B cell (primary cell): ENCODE measurements around the gene KPNA6. TPM values are rescaled to one million over a fixed set of nuclear protein-coding genes. Genes with fewer than 3 reads are reported as not detected.
A peak's percentile ranks its signal among the peaks of the same experiment; 100 is the strongest.

Experiments used
- ATAC-seq: fragments of 200-7000 bp; cut with Tn5 transposase; one replicate; pipeline ENCODE4 v1.10.0; 2021; ENCODE audit warnings: low read depth, mild to moderate bottlenecking, moderate number of reproducible peaks, moderate library complexity
- CTCF ChIA-PET: fragments of 350-600 bp; sonication (Branson Sonifier 250); formaldehyde crosslinking; loops from one replicate; lab custom pipeline; 2021; ENCODE audit warnings: antibody characterized with exemption, inconsistent platforms; lab: Charles Lee
- POLR2A ChIA-PET: fragments of 350-600 bp; sonication (Branson Sonifier 250); formaldehyde crosslinking; loops from one replicate; lab custom pipeline; 2021; ENCODE audit warnings: antibody characterized with exemption; lab: Charles Lee
- DNase-seq: peaks from one replicate; pipeline ENCODE4 v3.0.0; 2013
- H2AFZ ChIP-seq: 2 replicates; pipeline ENCODE4 v1.6.1; 2012; ENCODE audit warnings: mild to moderate bottlenecking, low read depth, low read length; ENCODE audit not compliant: insufficient read depth, poor library complexity, severe bottlenecking
- H3K27ac ChIP-seq, 2 donors: 1 replicate in 1 of 2; 2 replicates in 1 of 2; pipeline ENCODE4 v1.5.1; 2012 to 2013; ENCODE audit warnings: low read length in 2 of 2, mild to moderate bottlenecking in 2 of 2, moderate library complexity in 1 of 2
- H3K27me3 ChIP-seq, 4 experiments: fragments of 200-600 bp in 1 of 4; sonication (generic) in 1 of 4; replicated peaks in 1 of 4; 1 replicate in 2 of 4; 2 replicates in 2 of 4; pipeline versions ENCODE4 v1.6.1 to v1.7.0; 2013 to 2016; ENCODE audit warnings: low read length in 3 of 4, mild to moderate bottlenecking in 2 of 4, mixed read lengths in 1 of 4, moderate library complexity in 1 of 4; ENCODE audit not compliant: insufficient read depth in 4 of 4, control insufficient read depth in 3 of 4; ENCODE audit errors: control extremely low read depth in 1 of 4
- H3K36me3 ChIP-seq, 2 experiments: replicated peaks in 1 of 2; 1 replicate in 1 of 2; 2 replicates in 1 of 2; pipeline versions ENCODE4 v1.6.1 to v1.7.1; 2013; ENCODE audit warnings: low read length in 1 of 2; ENCODE audit not compliant: insufficient read depth in 2 of 2, control insufficient read depth in 1 of 2; ENCODE audit errors: control extremely low read depth in 1 of 2, extremely low read depth in 1 of 2
- H3K4me1 ChIP-seq, 2 donors: fragments of 200-600 bp in 1 of 2; sonication (generic) in 1 of 2; 1 replicate in 1 of 2; 2 replicates in 1 of 2; pipeline versions ENCODE4 v1.5.1 to v1.6.1; 2013 to 2017; ENCODE audit warnings: low read length in 2 of 2; ENCODE audit not compliant: control insufficient read depth in 2 of 2, insufficient read depth in 2 of 2
- H3K4me2 ChIP-seq: replicated peaks from 2 replicates; pipeline ENCODE3; 2012; ENCODE audit warnings: mild to moderate bottlenecking, low read depth, low read length; ENCODE audit not compliant: poor library complexity, severe bottlenecking
- H3K4me3 ChIP-seq, 5 experiments: fragments of 200-600 bp in 1 of 5; sonication (generic) in 1 of 5; 1 replicate in 3 of 5; 2 replicates in 2 of 5; pipeline versions ENCODE4 v1.5.1 to v1.7.0; 2011 to 2016; ENCODE audit warnings: low read length in 4 of 5, mild to moderate bottlenecking in 4 of 5, low read depth in 2 of 5, control low read depth in 1 of 5, moderate library complexity in 1 of 5; ENCODE audit not compliant: insufficient read depth in 1 of 5; ENCODE audit errors: control extremely low read depth in 1 of 5, extremely low read depth in 1 of 5
- H3K79me2 ChIP-seq: fragments of 200-600 bp; sonication (generic); one replicate; pipeline ENCODE4 v1.6.0; 2016; ENCODE audit warnings: low read length; ENCODE audit not compliant: control insufficient read depth, insufficient read depth
- H3K9ac ChIP-seq: fragments of 200-600 bp; sonication (generic); 2 replicates; pipeline ENCODE4 v1.6.1; 2017; ENCODE audit warnings: mild to moderate bottlenecking, low read length, moderate library complexity
- H3K9me3 ChIP-seq, 3 donors: one replicate each; pipeline versions ENCODE4 v1.6.1 to v1.7.1; 2013; ENCODE audit warnings: low read length in 2 of 3; ENCODE audit not compliant: control insufficient read depth in 2 of 3, insufficient read depth in 1 of 3; ENCODE audit errors: control extremely low read depth in 1 of 3
- H4K20me1 ChIP-seq: 2 replicates; pipeline ENCODE4 v1.6.0; 2012; ENCODE audit warnings: mild to moderate bottlenecking, low read length; ENCODE audit not compliant: insufficient read depth, control insufficient read depth, poor library complexity, severe bottlenecking
- H3K27ac Mint-ChIP-seq: one replicate; pipeline ENCODE4 v1.8.0; 2021; ENCODE audit warnings: mixed read lengths
- H3K27me3 Mint-ChIP-seq: one replicate; pipeline ENCODE4 v1.8.0; 2021; ENCODE audit warnings: mixed read lengths
- H3K4me1 Mint-ChIP-seq: one replicate; pipeline ENCODE4 v1.8.0; 2021; ENCODE audit warnings: mixed read lengths
- H3K4me3 Mint-ChIP-seq: one replicate; pipeline ENCODE4 v1.8.0; 2021; ENCODE audit warnings: mixed read lengths
- H3K9me3 Mint-ChIP-seq: one replicate; pipeline ENCODE4 v1.8.0; 2022; ENCODE audit warnings: mixed read lengths; ENCODE audit not compliant: insufficient read depth
- CTCF ChIP-seq: fragments of 200-600 bp; IDR thresholded peaks from one replicate; pipeline ENCODE4 v1.8.0; 2022; ENCODE audit warnings: antibody characterized with exemption, mild to moderate bottlenecking
- EZH2 ChIP-seq: IDR thresholded peaks from 2 replicates; pipeline ENCODE4 v1.6.1; 2012; ENCODE audit warnings: borderline replicate concordance, low read depth, mild to moderate bottlenecking, moderate library complexity, low read length; ENCODE audit not compliant: insufficient read depth, poor library complexity, severe bottlenecking
- WGBS: methylation state at CpG from one replicate; pipeline ENCODE4 v1.1.5; 2013; ENCODE audit warnings: missing lambda C conversion rate; ENCODE audit not compliant: insufficient coverage; 5-methylcytosine and 5-hydroxymethylcytosine counted together
- intact Hi-C: fragments of 100-400 bp; cut with micrococcal nuclease; formaldehyde crosslinking; loops from one replicate; pipeline ENCODE4 v1.10.0; 2022
- polyA plus RNA-seq: library from polyadenylated mRNA; depleted of rRNA; stranded (reverse); fragments of >200 nt; gene quantifications from 2 replicates; pipeline ENCODE4 v1.2.3, GENCODE V29; 2012
- total RNA-seq, 2 donors: library from RNA; stranded (reverse); fragments of 120-200 nt in 1 of 2; gene quantifications; 1 replicate in 1 of 2; 2 replicates in 1 of 2; pipeline versions ENCODE4 v1.2.3 to v1.2.4, GENCODE V29; 2013 to 2022

Gene KPNA6
- total and polyA plus RNA-seq, 2 donors (not counting 1 experiment from before 2014, with no cell fraction given), result 14.0 to 49.9 TPM

GRCh38 chr1:32223683-32224082 is 115.8 kb downstream of the KPNA6 start:
- Mint-ChIP-seq H3K27me3 (no peaks in the 10 kb centered on the region), H3K27ac (peak overlapping the region; percentile 61), H3K4me1 (peaks cover 43% of the 10 kb centered on the region), H3K4me3 (peak overlapping the region; percentile 97), H3K9me3 (no peaks in the 10 kb centered on the region)
- peaks cover 28 to 30% of the 10 kb centered on the region in 2 donors for H3K4me1 ChIP-seq
- DNase-seq (no peak), ATAC-seq (no peak)
- WGBS, result 95% methylated on average over 3 of the region's 3 CpGs
- H3K27ac ChIP-seq, result peak overlapping the region in 1 of 2 donors; percentile 38
- ChIA-PET POLR2A (interaction anchor here (1.2 to 2.0 kb wide), 2 partner anchors 17 to 93 kb away, joined by 3 to 9 read pairs; no protein-coding TSS in a partner anchor), CTCF (interaction anchor here (0.7 to 3.6 kb wide), 5 partner anchors 16 to 177 kb away, joined by 3 to 15 read pairs (median 4); partner anchors contain the start of gene CCDC28B)
- peaks cover 7 to 46% of the 10 kb centered on the region in 2 experiments for H3K36me3 ChIP-seq
- H3K9me3 ChIP-seq, result no peaks in the 10 kb centered on the region
- H4K20me1 ChIP-seq, result peaks cover 8% of the 10 kb centered on the region
- H2AFZ ChIP-seq, result no peak overlapping the region
- TF ChIP-seq EZH2 (no peak), CTCF (no peak)
- H3K27me3 ChIP-seq, result no peaks in the 10 kb centered on the region
- H3K4me3 ChIP-seq, result no peak overlapping the region
- H3K9ac ChIP-seq, result no peak overlapping the region
- peaks cover 46% of the 10 kb centered on the region for H3K79me2 ChIP-seq
- intact Hi-C loops, result no loop called here
- peak overlapping the region; percentile 87 for H3K4me2 ChIP-seq

DNA sequence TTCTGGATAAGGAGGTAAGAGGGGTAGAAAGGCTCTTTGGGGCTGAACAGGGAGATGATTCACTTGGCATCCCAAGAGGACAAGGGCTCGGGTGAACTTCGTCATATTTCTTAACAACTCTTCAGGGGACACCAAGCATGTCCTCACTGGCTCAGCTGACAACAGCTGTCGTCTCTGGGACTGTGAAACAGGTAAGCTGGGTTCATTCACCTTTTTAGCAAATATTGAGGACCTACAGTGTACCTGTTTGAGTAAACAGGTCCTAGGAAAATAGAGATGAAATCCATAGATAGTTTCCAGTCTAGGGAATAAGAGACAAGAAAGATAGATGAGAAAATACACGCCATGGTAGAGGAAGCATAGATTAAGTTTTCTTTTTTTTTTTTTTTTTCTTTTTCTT is 116.4 kb downstream of the KPNA6 start:
- Histone ChIP-seq H3K4me1 (peaks cover 28 to 30% of the 10 kb centered on the region in 2 donors), H3K79me2 (peaks cover 46% of the 10 kb centered on the region), H3K4me2 (no peak overlapping the region), H3K9ac (no peak overlapping the region), H4K20me1 (peaks cover 8% of the 10 kb centered on the region), H2AFZ (no peak overlapping the region), H3K9me3 (no peaks in the 10 kb centered on the region), H3K27me3 (no peaks in the 10 kb centered on the region), H3K27ac (peak overlapping the region in 1 of 2 donors; percentile 38), H3K36me3 (peaks cover 8 to 50% of the 10 kb centered on the region in 2 experiments), H3K4me3 (no peak overlapping the region)
- WGBS, result 100% methylated on average over 3 of the region's 4 CpGs
- no peak for DNase-seq
- intact Hi-C loops, result no loop called here
- Mint-ChIP-seq H3K4me1 (peaks cover 43% of the 10 kb centered on the region), H3K27ac (peak overlapping the region; percentile 61), H3K4me3 (peak overlapping the region; percentile 75), H3K9me3 (no peaks in the 10 kb centered on the region), H3K27me3 (no peaks in the 10 kb centered on the region)
- CTCF ChIA-PET, result interaction anchor here (0.8 to 3.6 kb wide), 3 partner anchors 16 to 93 kb away, joined by 3 to 15 read pairs (median 11); no protein-coding TSS in a partner anchor
- TF ChIP-seq CTCF (no peak), EZH2 (no peak)
- POLR2A ChIA-PET, result interaction anchor here (0.7 to 2.0 kb wide), 2 partner anchors 16 to 572 kb away, joined by 6 to 9 read pairs; no protein-coding TSS in a partner anchor
- ATAC-seq, result no peak
